ENCODE data around the gene SOX13.

SOX13 gene

GRCh38 chr1:204132718-204133117 lies 59.8 kb downstream of the SOX13 start:
- no peak for TF ChIP-seq CTCF (IDR thresholded peaks at IDR 0.05; ENCODE audit: extremely low read depth, missing control alignments)
- DNase-seq (ENCODE audit: low spot score): no peak

GRCh38 chr1:204134103-204134502 lies 61.2 kb downstream of the SOX13 start:
- no peak for TF ChIP-seq CTCF (IDR thresholded peaks at IDR 0.05; ENCODE audit: extremely low read depth, missing control alignments)
- DNase-seq (ENCODE audit: low spot score): no peak

GRCh38 chr1:204136814-204137213 lies 63.9 kb downstream of the SOX13 start:
- no peak for TF ChIP-seq CTCF (IDR thresholded peaks at IDR 0.05; ENCODE audit: extremely low read depth, missing control alignments)
- no peak for DNase-seq (ENCODE audit: low spot score)

DNA sequence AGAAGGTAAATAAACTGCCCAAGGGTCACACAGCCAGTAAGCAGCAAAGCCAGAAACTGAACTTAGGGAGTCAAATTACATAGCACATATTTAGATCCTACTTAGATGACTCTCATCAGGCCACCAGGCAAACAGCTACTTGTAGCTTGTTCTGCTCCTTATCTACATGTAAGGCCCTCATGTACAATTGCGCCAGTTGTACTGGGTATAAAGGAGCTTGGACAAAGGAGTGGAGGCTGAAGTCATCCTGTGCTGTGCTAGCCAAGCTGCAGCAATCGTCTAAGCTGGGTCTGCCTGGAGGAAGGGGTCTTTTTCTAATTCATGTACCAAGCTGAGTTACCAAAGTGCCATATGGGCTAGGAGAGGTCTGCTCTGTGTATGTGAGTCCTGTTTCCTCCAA lies 66.2 kb downstream of the SOX13 start:
- no peak for DNase-seq (ENCODE audit: low spot score)

GRCh38 chr1:204139952-204140351 lies 67.0 kb downstream of the SOX13 start:
- no peak for DNase-seq (ENCODE audit: low spot score)
- no peak for TF ChIP-seq CTCF (IDR thresholded peaks at IDR 0.05; ENCODE audit: extremely low read depth, missing control alignments)

More for the DNA sequence above, 66.2 kb downstream of the SOX13 start:
- no peak for TF ChIP-seq CTCF (IDR thresholded peaks at IDR 0.05; ENCODE audit: extremely low read depth, missing control alignments)

GRCh38 chr1:204141131-204141530 lies 68.2 kb downstream of the SOX13 start:
- DNase-seq (ENCODE audit: low spot score): no peak
- no peak for TF ChIP-seq CTCF (IDR thresholded peaks at IDR 0.05; ENCODE audit: extremely low read depth, missing control alignments)

- TF ChIP-seq CTCF (IDR thresholded peaks at IDR 0.05; ENCODE audit: extremely low read depth, missing control alignments): no peak
These were observed 69.4 kb downstream of the SOX13 start for GRCh38 chr1:204142032-204142974.

More at GRCh38 chr1:204142032-204142974, 69.4 kb downstream of the SOX13 start:
- DNase-seq (ENCODE audit: low spot score): no peak

Measured in GM20000 (cell line).